Prostate gland (tissue), 2 donors: ENCODE data around the gene TSPO. TPM values are rescaled to one million over a fixed set of nuclear protein-coding genes. Genes with fewer than 3 reads are reported as not detected.

Source experiments
- DNase-seq: peaks from one replicate; pipeline ENCODE4 v3.0.0-alpha.2; 2019; ENCODE audit warnings: low spot score
- H3K27ac ChIP-seq, 2 donors: fragments of 200-600 bp; sonication (generic); 2 replicates each; pipeline ENCODE4 v1.5.1; 2017 to 2019
- H3K27me3 ChIP-seq: fragments of 200-600 bp; sonication (generic); replicated peaks from 2 replicates; pipeline ENCODE4 v1.5.1; 2019; ENCODE audit not compliant: insufficient read depth
- H3K36me3 ChIP-seq, 2 donors: fragments of 200-600 bp; sonication (generic); 1 replicate in 1 of 2; 2 replicates in 1 of 2; pipeline versions ENCODE4 v1.5.1 to v1.8.1; 2017 to 2019
- H3K4me1 ChIP-seq: fragments of 200-600 bp; sonication (generic); replicated peaks from 2 replicates; pipeline ENCODE4 v1.5.1; 2019
- H3K4me3 ChIP-seq, 2 donors: fragments of 200-600 bp; sonication (generic); 2 replicates each; pipeline ENCODE4 v1.5.1; 2017 to 2019
- H3K9me3 ChIP-seq: fragments of 200-600 bp; sonication (generic); 2 replicates; pipeline ENCODE4 v1.5.1; 2017
- POLR2A ChIP-seq: fragments of 450-650 bp; IDR thresholded peaks from one replicate; pipeline ENCODE4 v1.6.1; 2016; ENCODE audit warnings: antibody characterized with exemption, mild to moderate bottlenecking
- POLR2AphosphoS5 ChIP-seq: sonication (generic); formaldehyde crosslinking; IDR thresholded peaks from one replicate; pipeline ENCODE4 v1.6.1; 2017; ENCODE audit warnings: antibody characterized with exemption
- WGBS: methylation state at CpG from one replicate; pipeline ENCODE4 v1.1.5; 2018; 5-methylcytosine and 5-hydroxymethylcytosine counted together
- intact Hi-C: fragments of 100-400 bp; cut with DNase I; formaldehyde crosslinking; loops from one replicate; pipeline ENCODE4 v1.14.2; 2022
- total RNA-seq, 2 donors: library from RNA; depleted of rRNA; stranded (reverse); fragments of >200 nt; gene quantifications; one replicate each; pipeline ENCODE4 v1.1.0, GENCODE V29; 2016
- TF ChIP-seq, protein P1 (sequence below), 4 experiments: fragments of 200-600 bp in 2 of 4; fragments of 450-650 bp in 2 of 4; sonication (generic) in 2 of 4; IDR thresholded peaks; 1 replicate in 3 of 4; 2 replicates in 1 of 4; pipeline ENCODE4 v1.5.1; 2016 to 2019; ENCODE audit warnings: antibody characterized with exemption in 4 of 4, mild to moderate bottlenecking in 2 of 4, moderate library complexity in 2 of 4

TSPO gene
- total RNA-seq, 2 donors from 2014 or later, result 238 to 575 TPM

DNA sequence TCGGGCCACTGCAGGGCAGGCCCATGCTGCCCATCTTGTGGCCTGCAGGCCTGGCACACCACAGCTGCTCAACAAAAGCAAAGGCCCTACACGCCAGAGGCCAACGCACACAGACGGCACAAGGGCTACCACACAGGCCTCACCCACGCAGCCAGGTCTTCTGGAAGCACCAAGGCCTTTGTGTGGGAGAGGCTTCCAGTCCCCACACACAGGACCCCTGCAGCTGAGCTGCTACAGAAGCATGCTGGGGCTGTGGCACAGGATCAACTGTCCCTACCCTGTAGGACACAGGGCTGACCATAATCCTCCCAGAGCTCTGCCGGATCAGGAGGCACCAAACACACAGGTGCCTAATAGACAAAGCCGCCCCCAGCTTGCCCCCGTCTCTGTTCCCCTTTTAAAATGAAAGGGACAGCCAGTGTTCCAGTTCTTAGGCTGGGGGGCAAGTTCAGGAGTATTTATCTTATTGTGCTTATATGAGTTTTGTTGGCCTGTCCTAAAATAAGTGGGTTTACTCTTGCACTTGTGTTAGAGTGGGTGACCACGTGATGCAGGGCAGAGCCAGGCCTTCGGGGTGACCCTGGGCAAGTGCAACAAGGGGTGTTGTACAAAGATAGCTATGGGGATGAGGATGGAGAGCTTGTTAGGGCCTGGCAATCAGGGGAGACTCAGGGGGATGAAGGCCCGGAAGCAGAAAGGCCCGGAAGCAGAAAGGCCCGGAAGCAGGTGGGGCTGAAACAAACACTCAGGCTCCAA, 30.1 kb downstream of the TSPO start:
- H3K4me1 ChIP-seq, result peaks cover 3% of the 10 kb centered on the region
- no peak for TF ChIP-seq POLR2AphosphoS5
- TF ChIP-seq, protein P1, sequence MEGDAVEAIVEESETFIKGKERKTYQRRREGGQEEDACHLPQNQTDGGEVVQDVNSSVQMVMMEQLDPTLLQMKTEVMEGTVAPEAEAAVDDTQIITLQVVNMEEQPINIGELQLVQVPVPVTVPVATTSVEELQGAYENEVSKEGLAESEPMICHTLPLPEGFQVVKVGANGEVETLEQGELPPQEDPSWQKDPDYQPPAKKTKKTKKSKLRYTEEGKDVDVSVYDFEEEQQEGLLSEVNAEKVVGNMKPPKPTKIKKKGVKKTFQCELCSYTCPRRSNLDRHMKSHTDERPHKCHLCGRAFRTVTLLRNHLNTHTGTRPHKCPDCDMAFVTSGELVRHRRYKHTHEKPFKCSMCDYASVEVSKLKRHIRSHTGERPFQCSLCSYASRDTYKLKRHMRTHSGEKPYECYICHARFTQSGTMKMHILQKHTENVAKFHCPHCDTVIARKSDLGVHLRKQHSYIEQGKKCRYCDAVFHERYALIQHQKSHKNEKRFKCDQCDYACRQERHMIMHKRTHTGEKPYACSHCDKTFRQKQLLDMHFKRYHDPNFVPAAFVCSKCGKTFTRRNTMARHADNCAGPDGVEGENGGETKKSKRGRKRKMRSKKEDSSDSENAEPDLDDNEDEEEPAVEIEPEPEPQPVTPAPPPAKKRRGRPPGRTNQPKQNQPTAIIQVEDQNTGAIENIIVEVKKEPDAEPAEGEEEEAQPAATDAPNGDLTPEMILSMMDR (IDR thresholded peaks at IDR 0.05), result no peak
- TF ChIP-seq POLR2A, result no peak
- H3K4me3 ChIP-seq, result no peak overlapping the region
- H3K36me3 ChIP-seq, result peaks cover 0 to 11% of the 10 kb centered on the region in 2 donors
- no peak for DNase-seq
- WGBS, result 91% methylated on average over 13 of the region's 13 CpGs
- no peaks in the 10 kb centered on the region for H3K9me3 ChIP-seq
- no peaks in the 10 kb centered on the region for H3K27me3 ChIP-seq
- intact Hi-C loops, result no loop called here
- no peak overlapping the region for H3K27ac ChIP-seq

- Histone ChIP-seq H3K4me3 (no peak overlapping the region), H3K27me3 (no peaks in the 10 kb centered on the region), H3K27ac (no peak overlapping the region), H3K4me1 (peaks cover 3% of the 10 kb centered on the region), H3K36me3 (peaks cover 0 to 11% of the 10 kb centered on the region in 2 donors), H3K9me3 (no peaks in the 10 kb centered on the region)
- no peak for DNase-seq
- 92% methylated on average over 10 of the region's 10 CpGs for WGBS
- TF ChIP-seq POLR2AphosphoS5, result no peak
- TF ChIP-seq, protein P1 (IDR thresholded peaks at IDR 0.05), result no peak
- TF ChIP-seq POLR2A, result no peak
- intact Hi-C loops, result no loop called here
Measured at GRCh38 chr22:43182118-43182517, 30.8 kb downstream of the TSPO start.

DNA sequence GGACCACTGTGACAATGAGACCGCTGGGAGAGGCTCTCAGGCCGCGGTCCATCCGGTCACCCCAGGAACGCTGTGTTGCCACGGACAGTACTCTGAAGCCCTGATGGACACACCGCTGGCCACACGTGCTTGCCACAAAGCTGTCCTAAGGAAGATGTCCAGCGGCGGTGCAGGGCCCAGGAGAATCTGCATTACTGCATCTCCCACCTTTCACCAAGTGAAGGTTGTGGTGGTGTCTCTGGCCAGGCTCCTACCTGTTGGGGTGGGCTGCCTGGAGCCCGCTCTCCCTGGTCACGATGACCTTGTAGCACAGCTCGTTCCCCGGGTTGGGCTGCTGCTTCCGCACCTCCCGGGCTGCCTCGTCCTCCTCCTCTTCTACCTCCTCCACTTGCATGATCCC, 31.4 kb downstream of the TSPO start:
- WGBS, result 96% methylated on average over 17 of the region's 17 CpGs
- Histone ChIP-seq H3K9me3 (no peaks in the 10 kb centered on the region), H3K4me3 (no peak overlapping the region), H3K36me3 (peaks cover 0 to 11% of the 10 kb centered on the region in 2 donors), H3K4me1 (peaks cover 3% of the 10 kb centered on the region), H3K27me3 (no peaks in the 10 kb centered on the region), H3K27ac (no peak overlapping the region)
- TF ChIP-seq, protein P1 (IDR thresholded peaks at IDR 0.05), result no peak
- no peak for TF ChIP-seq POLR2AphosphoS5
- TF ChIP-seq POLR2A, result no peak
- DNase-seq, result no peak
- intact Hi-C loops, result no loop called here

- intact Hi-C loops, result no loop called here
- no peaks in the 10 kb centered on the region for H3K9me3 ChIP-seq
- H3K27me3 ChIP-seq, result no peaks in the 10 kb centered on the region
- H3K4me3 ChIP-seq, result no peak overlapping the region
- no peak for DNase-seq
- H3K4me1 ChIP-seq, result peaks cover 3% of the 10 kb centered on the region
- H3K36me3 ChIP-seq, result peaks cover 0 to 8% of the 10 kb centered on the region in 2 donors
- TF ChIP-seq POLR2AphosphoS5, result no peak
- WGBS, result 83% methylated on average over 12 of the region's 12 CpGs
- no peak overlapping the region for H3K27ac ChIP-seq
Measured at GRCh38 chr22:43183496-43184277, 32.3 kb downstream of the TSPO start.

- TF ChIP-seq POLR2AphosphoS5 (peak; percentile 64), POLR2A (no peak)
- 3% methylated on average over 12 of the region's 12 CpGs for WGBS
- H3K4me3 ChIP-seq, result peak overlapping the region; percentile 74 to 78
- intact Hi-C loops, result no loop called here
- DNase-seq, result peak; percentile 86
- peaks cover 3% of the 10 kb centered on the region for H3K4me1 ChIP-seq
- H3K27me3 ChIP-seq, result no peaks in the 10 kb centered on the region
- no peaks in the 10 kb centered on the region for H3K36me3 ChIP-seq
- H3K9me3 ChIP-seq, result no peaks in the 10 kb centered on the region
- peak overlapping the region; percentile 74 to 92 for H3K27ac ChIP-seq
Measured at GRCh38 chr22:43185860-43186261, 34.5 kb downstream of the TSPO start.
